GM18507 (cell line): ENCODE measurements around the gene NANOS2.
"Not testable (repeated sequence)": the region's sequence is repeated elsewhere in the genome, so short reads cannot be mapped to it uniquely, and the experiment has no call there.

Experiments
- DNase-seq: peaks from one replicate; pipeline ENCODE4 v3.0.0; 2011; ENCODE audit warnings: low read depth; ENCODE audit not compliant: insufficient read length; ENCODE audit errors: extremely low spot score
- FAIRE-seq: peaks from 2 replicates; lab custom pipeline; 2011; peaks lifted over from hg19 to GRCh38; lab: Jason Lieb, UNC

The NANOS2 gene

DNA sequence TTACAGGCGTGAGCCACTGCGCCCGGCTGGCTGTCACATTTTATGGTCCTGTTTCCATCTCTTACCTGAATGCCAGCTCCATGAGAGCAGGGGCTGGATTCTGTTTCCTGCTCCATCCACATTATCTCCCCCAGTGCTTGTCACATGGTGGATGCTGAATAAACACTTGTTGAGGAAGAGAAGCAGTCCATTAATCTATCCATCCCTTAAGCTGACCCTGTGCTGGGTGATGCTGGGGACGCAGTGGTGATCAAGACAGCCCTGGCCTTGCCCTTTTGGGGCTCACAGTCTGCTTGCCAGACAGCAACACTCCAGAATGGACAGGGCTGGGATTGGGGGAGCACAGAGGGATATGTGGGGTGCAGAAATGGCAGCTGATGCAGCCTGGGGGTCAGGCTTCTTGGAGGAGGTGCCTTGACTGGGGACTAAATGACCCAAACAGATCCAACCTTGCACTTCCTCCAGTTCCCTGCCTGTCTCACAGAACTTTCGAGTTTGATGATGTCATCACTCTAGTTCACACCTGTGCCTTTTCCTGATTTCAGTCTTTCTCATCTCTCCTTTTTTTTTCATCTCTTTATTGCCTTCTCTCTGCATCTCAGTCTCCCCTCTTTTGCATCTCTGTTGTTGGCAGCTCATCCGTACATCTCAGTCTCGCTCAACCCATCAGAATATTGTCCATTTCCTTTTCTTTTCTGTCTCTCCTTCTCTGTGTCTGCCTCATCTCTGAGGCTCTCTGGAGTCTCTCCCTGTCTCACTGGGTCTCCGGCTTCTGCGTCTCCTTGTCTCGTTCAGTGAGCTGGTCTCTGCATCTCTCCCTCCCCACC, 33.3 kb downstream of the NANOS2 start:
- peak; percentile 63 for FAIRE-seq
- no peak for DNase-seq

DNA sequence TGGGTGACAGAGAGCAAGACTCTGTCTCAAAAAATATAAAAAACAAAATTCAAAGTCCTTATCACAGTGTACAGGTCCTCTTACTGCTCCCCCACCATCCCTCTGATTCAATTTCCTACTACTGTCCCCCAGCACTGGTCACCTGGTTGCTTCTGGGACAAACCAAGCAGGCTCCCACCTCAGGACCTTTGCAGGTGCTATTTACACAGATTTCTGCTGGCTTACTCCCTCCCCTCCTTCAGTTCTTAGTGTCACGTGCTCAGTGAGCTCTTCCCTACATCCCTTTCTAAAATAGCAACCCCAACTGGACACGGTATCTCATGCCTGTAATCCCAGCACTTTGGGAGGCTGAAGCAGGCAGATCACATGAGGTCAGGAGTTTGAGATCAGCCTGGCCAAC, 34.6 kb downstream of the NANOS2 start:
- no peak for FAIRE-seq

DNA sequence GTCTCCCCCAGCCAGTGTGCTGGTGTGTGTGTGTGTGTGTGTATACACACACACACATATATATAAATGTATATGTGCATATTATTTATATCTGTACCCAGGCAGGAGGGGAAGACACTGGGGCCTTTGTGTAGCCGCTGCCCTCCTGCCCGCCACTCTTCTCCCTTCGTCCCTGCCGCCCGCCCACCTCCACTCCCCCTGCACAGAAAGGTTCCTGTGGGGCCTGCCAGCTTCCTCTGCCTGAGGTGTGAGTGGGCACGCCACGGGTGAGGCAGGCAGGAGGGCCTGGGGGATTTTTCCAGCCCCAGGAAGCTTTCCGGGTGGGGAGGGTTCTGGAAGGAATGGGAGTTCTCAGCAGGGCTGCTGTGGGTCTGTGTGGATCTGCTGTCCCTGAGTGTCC, 35.5 kb downstream of the NANOS2 start:
- FAIRE-seq, result no peak
- no peak for DNase-seq

More for the DNA sequence above, 34.6 kb downstream of the NANOS2 start:
- no peak for DNase-seq

- FAIRE-seq (no peak), DNase-seq (no peak)
Measured at GRCh38 chr19:45878043-45878794, 36.4 kb downstream of the NANOS2 start.

DNA sequence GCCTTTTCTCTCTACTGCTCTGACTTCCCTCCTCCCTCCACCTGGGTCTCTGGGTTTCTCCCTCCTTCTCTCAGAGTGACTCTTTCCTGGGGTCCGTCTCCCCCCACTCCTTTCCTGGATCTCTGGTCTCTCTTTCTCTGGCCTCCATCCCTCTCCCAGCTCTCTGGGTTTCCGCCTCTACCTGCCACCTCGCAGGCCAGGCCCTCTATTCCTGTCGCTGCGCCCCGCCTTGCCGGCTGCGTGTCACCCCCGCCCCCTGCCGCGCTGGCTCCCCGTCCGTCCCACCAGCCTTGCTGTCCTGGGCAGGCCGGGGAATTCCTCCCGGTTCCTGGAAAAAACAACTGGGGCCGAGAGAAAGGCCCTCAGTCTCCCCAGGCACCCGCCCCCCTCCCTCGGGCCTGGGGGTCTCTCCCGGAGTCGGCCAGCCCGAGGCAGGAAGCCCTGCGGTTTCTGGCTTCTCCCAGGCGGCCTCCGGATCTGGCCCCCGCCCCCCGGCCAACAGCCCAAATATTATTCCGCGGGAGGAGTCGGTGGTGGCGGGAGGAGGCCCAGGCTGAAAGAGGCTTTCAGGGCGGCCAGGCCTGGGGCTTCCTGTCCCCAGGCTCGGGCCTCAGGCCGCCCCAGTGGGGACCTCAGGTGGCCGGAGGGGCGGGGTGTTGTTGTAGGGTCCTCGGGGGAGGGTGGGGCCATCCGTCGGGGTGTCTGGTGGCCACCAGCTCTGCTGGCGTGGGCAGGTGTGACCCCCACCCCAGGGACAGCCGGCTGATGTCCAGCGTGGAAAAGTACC, 38.0 kb downstream of the NANOS2 start:
- DNase-seq (no peak), FAIRE-seq (no peak)

DNA sequence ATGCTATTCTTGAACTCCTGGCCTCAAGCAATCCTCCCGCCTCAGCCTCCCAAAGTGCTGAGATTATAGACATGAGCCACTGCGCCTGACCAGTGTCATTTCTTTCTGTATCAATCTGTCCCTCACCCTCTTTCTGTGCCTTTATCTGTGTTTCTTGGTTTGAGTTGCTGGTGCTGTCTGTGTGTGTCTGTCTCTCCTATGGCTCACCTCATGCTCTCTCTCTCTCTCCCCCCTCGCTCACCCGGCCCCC, 38.5 kb downstream of the NANOS2 start:
- FAIRE-seq, result peak; percentile 65
- no peak for DNase-seq

GRCh38 chr19:45874620-45874966, 40.0 kb downstream of the NANOS2 start:
- FAIRE-seq, result no peak
- no peak for DNase-seq

GRCh38 chr19:45873219-45873772, 41.3 kb downstream of the NANOS2 start:
- FAIRE-seq, result no peak

GRCh38 chr19:45872095-45872919, 42.3 kb downstream of the NANOS2 start:
- DNase-seq (no peak), FAIRE-seq (no peak)

More at GRCh38 chr19:45873219-45873772, 41.3 kb downstream of the NANOS2 start:
- DNase-seq, result no peak

GRCh38 chr19:45870798-45871197, 43.8 kb downstream of the NANOS2 start:
- FAIRE-seq, result no peak
- no peak for DNase-seq

GRCh38 chr19:45867241-45867640, 47.3 kb downstream of the NANOS2 start:
- FAIRE-seq, DNase-seq: not testable (repeated sequence)

GRCh38 chr19:45866400-45867176, 48.0 kb downstream of the NANOS2 start:
- no peak for FAIRE-seq
- no peak for DNase-seq

GRCh38 chr19:45865269-45865948, 49.2 kb downstream of the NANOS2 start:
- DNase-seq (no peak), FAIRE-seq (no peak)

DNA sequence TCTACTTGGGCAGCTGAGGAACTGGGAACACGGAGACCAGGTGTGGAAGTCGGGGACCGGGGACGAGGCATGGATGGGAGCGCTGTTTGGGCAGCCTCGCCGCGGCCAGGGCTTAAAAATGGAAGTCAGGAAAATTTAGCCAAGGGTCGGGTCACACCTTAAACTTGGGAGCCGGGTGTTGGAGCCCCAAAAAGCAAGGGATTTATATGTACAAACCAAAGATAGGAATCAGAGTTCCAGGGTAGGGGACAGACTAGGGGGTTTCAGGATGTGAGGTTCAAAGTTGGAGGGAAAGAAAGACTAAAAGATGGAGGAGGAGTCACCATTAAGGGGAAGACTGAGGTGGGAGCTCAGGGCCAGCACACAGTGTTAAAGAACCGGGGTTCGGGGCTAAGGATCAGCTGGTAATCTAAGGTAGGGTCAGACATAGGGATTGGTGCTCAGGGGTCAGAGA, 49.9 kb downstream of the NANOS2 start:
- DNase-seq, result no peak
- no peak for FAIRE-seq

- no peak for FAIRE-seq
- DNase-seq, result peak; percentile 64
Measured at GRCh38 chr19:45863840-45864628, 50.5 kb downstream of the NANOS2 start, which contains the start of gene FOXA3. FOXA3 (plus strand) TSS chr19:45864326; CDS start chr19:45864457, 131 bp downstream.

GRCh38 chr19:45863335-45863839, 51.2 kb downstream of the NANOS2 start:
- DNase-seq, result no peak
- FAIRE-seq, result no peak
